ENCODE data around the gene TRIM4.

Gene TRIM4

DNA sequence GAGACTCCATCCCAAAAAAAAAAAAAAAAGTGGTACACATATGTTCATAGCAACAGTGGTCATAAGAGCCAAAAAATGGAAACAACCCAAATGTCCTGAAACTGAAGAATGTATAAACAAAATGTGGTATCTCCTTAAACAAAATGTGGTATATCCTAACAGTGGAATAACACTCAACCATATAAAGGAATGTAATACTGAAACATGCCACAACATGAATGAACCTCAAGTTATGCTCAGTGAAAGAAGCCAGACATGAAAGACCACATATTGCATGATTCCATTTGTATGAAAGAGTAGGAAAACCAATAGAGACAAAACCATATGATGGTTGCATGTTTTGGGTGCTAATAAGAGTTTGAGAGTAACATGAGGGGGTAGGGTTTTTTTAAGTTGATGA, 7.0 kb upstream of the TRIM4 start:
- Histone ChIP-seq H3K9ac (no peak overlapping the region), H3K36me3 (peaks cover 3% of the 10 kb centered on the region; the same call in 1 of the 2 replicates), H3K9me3 (no peaks in the 10 kb centered on the region), H3K27me3 (peaks cover 16% of the 10 kb centered on the region; the same call in 1 of the 2 replicates), H4K20me1 (no peaks in the 10 kb centered on the region), H3K4me3 (no peak overlapping the region), H3K4me2 (no peak overlapping the region), H3K4me1 (peaks cover 14% of the 10 kb centered on the region), H3K27ac (no peak overlapping the region)
- TF ChIP-seq Cebpa-rat (IDR thresholded peaks at IDR 0.05): no peak

DNA sequence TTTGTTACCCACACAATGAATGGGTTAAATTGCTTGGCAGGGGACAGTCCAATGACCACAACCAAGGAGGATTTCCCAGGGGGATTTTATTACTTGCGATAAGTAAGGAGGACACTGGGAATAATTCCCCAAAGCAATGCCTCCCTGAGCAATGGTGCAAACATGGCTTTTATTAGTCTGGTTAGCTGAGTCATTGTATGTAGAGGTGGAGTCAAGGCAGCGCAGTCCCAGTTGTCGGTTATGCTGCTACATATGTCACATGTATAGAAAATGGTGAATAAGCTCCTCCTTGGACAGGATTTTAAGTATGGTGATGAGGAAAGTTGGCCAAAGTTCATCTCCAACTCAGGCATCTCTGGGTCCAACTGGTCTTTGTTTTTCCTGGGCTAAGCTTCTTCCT, 3.9 kb upstream of the TRIM4 start:
- no peak for TF ChIP-seq Cebpa-rat (IDR thresholded peaks at IDR 0.05)
- Histone ChIP-seq H3K27me3 (peaks cover 7% of the 10 kb centered on the region; the same call in 1 of the 2 replicates), H3K4me1 (peaks cover 13% of the 10 kb centered on the region), H4K20me1 (peaks cover 9% of the 10 kb centered on the region; the same call in 1 of the 2 replicates), H3K9me3 (no peaks in the 10 kb centered on the region), H3K4me3 (no peak overlapping the region), H3K27ac (no peak overlapping the region), H3K9ac (no peak overlapping the region), H3K4me2 (no peak overlapping the region), H3K36me3 (peaks cover 7% of the 10 kb centered on the region; the same call in 1 of the 2 replicates)

DNA sequence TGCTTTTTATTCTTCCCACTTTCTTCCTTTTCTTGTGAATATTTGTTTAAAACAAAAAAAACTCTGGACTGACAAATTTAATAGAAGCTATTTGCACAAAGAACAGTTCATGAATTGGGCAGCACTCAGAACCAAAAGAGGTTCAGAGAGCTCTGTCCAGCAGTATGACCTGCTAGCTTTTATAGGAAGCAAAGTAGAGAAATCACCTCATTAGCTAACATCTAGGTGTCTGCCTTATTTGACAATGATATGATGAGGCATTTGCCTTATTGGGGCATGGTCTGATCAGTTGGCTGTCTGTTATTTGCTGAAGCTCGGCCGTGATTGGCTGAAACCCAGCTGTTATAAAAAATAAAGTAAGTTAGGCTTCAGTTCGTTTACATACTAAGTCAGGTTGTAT, 819 bp upstream of the TRIM4 start:
- no peaks in the 10 kb centered on the region for H3K9me3 ChIP-seq
- H3K36me3 ChIP-seq: peaks cover 35% of the 10 kb centered on the region
- H3K27ac ChIP-seq: peak overlapping the region; percentile 92
- no peak for TF ChIP-seq Cebpa-rat (IDR thresholded peaks at IDR 0.05)
- peaks cover 39% of the 10 kb centered on the region for H4K20me1 ChIP-seq
- H3K9ac ChIP-seq: peak overlapping the region; percentile 95
- peaks cover 34% of the 10 kb centered on the region for H3K4me1 ChIP-seq
- peak overlapping the region; percentile 80 for H3K4me2 ChIP-seq
- H3K4me3 ChIP-seq: peak overlapping the region; percentile 93
- H3K27me3 ChIP-seq: no peaks in the 10 kb centered on the region

DNA sequence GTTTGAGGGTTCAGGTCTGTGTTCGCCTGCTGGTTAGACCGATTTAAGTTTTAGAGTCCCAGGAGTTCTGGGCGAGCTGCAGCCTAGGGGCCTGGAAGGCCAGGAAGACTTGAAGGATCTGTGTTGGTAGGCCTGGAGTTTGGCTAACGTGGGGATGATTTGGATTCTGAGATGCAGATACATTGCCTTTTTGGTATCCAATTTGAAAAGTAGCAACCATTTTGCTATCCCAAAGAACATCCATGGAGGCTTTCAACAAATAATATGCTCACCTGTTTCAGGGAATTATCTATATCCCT, 433 bp upstream of the TRIM4 start:
- Histone ChIP-seq H3K27ac (peak overlapping the region; percentile 92), H3K36me3 (peaks cover 39% of the 10 kb centered on the region), H3K27me3 (no peaks in the 10 kb centered on the region), H3K9me3 (no peaks in the 10 kb centered on the region), H3K9ac (peak overlapping the region; percentile 95), H4K20me1 (peaks cover 43% of the 10 kb centered on the region), H3K4me3 (peak overlapping the region; percentile 93), H3K4me2 (peak overlapping the region; percentile 80), H3K4me1 (peaks cover 34% of the 10 kb centered on the region)
- no peak for TF ChIP-seq Cebpa-rat (IDR thresholded peaks at IDR 0.05)

DNA sequence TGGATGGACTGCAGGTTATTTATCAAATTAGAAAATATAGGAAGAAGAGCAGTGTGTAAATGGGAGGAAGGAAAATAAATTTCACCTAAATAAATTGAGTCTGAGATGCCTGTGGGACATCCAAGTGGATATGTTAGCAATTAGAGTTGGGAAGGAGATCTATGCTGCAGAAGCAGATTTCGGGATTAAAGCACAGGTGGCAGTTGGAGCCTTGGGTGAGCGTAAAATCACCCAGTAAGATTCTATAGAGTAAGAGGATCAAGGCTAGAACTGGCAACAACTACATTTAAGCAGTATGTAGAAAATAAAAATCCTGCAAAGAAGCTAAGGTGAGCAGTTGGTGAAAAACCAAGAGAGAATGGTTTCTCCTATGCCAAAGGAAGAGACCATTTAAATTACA, 8.4 kb downstream of the TRIM4 start:
- peaks cover 23% of the 10 kb centered on the region for H3K4me1 ChIP-seq
- H3K36me3 ChIP-seq: peaks cover 65% of the 10 kb centered on the region
- H4K20me1 ChIP-seq: peaks cover 71% of the 10 kb centered on the region
- no peak overlapping the region for H3K4me3 ChIP-seq
- H3K27me3 ChIP-seq: no peaks in the 10 kb centered on the region
- TF ChIP-seq Cebpa-rat (IDR thresholded peaks at IDR 0.05): no peak
- H3K27ac ChIP-seq: no peak overlapping the region
- 0 out of 2 replicates have a peak overlapping the region, but pooled peaks have one; percentile 8 for H3K9ac ChIP-seq
- H3K4me2 ChIP-seq: peak overlapping the region; percentile 44
- H3K9me3 ChIP-seq: no peaks in the 10 kb centered on the region

DNA sequence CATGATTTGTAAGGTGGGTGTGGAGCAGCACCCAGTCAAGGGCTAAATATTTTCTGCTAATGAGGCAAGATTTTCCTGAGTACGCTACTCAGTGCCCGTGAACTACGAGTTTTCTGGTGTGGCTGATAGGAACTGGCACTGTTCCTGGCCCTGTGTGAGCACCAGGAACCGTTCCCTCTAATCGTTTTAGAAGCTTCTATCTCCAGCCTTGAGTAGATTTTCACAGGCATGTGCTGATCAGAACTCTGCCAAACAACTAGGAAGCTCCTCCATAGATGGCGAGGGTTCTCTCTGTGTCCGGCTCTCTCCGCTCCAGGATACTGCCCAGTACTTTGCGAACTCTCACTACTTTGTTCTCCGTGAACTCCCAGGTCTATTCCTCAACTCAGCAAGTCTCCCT, 17.7 kb downstream of the TRIM4 start:
- TF ChIP-seq Cebpa-rat (IDR thresholded peaks at IDR 0.05): no peak
- H3K27ac ChIP-seq: no peak overlapping the region
- H3K9ac ChIP-seq: no peak overlapping the region
- no peak overlapping the region for H3K4me2 ChIP-seq
- H3K9me3 ChIP-seq: peaks cover 9% of the 10 kb centered on the region
- H3K4me1 ChIP-seq: no peaks in the 10 kb centered on the region
- no peaks in the 10 kb centered on the region for H3K27me3 ChIP-seq
- H3K4me3 ChIP-seq: no peak overlapping the region
- no peaks in the 10 kb centered on the region for H4K20me1 ChIP-seq
- peaks cover 96% of the 10 kb centered on the region for H3K36me3 ChIP-seq

DNA sequence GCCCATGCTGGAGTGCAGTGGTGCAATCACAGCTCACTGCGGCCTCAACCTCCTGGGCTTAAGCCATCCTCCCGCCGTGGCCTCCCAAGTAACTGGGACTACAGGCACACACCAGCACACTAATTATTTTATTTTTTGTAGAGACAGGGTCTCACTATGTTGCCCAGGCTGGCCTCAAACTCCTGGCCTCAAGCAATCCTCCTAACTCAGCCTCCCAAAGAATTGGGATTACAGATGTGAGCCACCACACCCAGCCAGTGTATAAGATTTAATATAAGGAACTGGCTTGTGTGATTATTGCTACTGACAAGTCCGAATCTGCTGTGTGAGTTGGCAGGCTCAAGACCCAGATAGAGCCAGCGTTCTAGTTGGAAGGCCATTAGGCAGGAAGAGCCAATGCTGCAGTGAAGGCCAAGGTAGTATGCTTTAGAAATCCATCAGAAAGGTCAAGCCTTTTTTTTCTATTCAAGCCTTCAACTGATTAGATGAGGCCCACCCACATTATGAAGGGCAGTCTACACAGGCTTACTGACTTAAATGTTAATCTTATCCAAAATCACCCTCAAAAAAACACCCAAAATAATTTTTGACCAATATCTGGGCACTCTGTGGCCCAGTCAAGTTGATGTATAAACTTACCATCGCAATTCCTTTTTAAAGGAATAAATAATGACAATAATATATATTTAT, 19.4 kb downstream of the TRIM4 start:
- peaks cover 9% of the 10 kb centered on the region for H3K9me3 ChIP-seq
- H4K20me1 ChIP-seq: no peaks in the 10 kb centered on the region
- TF ChIP-seq Cebpa-rat (IDR thresholded peaks at IDR 0.05): no peak

DNA sequence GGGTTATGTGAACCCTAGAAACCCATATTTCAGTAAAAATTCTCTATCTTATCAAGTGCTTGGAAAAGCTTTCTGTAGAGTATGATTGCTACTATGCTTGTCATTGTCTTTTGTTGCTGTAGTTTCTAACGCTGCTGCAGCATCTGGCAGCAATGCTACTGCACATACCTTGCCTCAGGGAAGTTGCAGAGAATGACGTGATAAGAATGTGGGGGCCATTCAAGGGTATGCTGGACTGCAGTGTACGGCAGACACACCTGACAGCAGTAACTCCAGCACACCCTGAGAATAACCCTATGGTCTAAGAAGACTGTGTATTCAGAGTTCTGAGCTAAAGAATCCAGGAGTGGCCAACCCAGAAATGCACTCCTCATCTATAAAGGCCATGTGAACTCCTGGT, 20.5 kb downstream of the TRIM4 start:
- no peak overlapping the region for H3K4me3 ChIP-seq
- no peak for TF ChIP-seq Cebpa-rat (IDR thresholded peaks at IDR 0.05)

More for the DNA sequence above, 19.4 kb downstream of the TRIM4 start:
- peaks cover 80% of the 10 kb centered on the region for H3K36me3 ChIP-seq
- no peak overlapping the region for H3K9ac ChIP-seq
- H3K4me2 ChIP-seq: no peak overlapping the region
- H3K4me3 ChIP-seq: no peak overlapping the region
- no peaks in the 10 kb centered on the region for H3K4me1 ChIP-seq
- no peaks in the 10 kb centered on the region for H3K27me3 ChIP-seq
- no peak overlapping the region for H3K27ac ChIP-seq

DNA sequence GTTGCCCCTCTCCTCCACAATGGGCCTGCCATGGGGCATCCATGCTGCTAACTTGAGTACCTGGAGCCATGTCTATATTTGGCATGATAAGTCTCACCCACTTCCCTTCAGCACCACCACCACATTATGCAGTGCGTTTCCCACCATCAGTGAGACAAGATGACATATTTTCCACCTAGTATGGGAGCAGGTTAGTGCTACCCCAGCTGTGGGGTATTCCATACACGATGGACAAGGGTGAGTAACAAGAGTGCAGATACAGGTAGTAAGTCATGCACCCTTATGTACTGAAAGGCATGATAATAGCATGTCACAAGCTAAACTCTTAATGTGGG, 21.3 kb downstream of the TRIM4 start:
- Histone ChIP-seq H3K4me2 (no peak overlapping the region), H3K27me3 (no peaks in the 10 kb centered on the region), H3K4me3 (no peak overlapping the region), H3K27ac (no peak overlapping the region), H3K9me3 (peaks cover 9% of the 10 kb centered on the region), H3K4me1 (no peaks in the 10 kb centered on the region), H3K36me3 (peaks cover 60% of the 10 kb centered on the region), H4K20me1 (no peaks in the 10 kb centered on the region), H3K9ac (no peak overlapping the region)
- TF ChIP-seq Cebpa-rat (IDR thresholded peaks at IDR 0.05): no peak

More for the DNA sequence above, 20.5 kb downstream of the TRIM4 start:
- no peak overlapping the region for H3K4me2 ChIP-seq
- no peak overlapping the region for H3K27ac ChIP-seq
- no peaks in the 10 kb centered on the region for H3K4me1 ChIP-seq
- H3K36me3 ChIP-seq: peaks cover 69% of the 10 kb centered on the region
- peaks cover 9% of the 10 kb centered on the region for H3K9me3 ChIP-seq
- no peaks in the 10 kb centered on the region for H4K20me1 ChIP-seq
- no peak overlapping the region for H3K9ac ChIP-seq
- H3K27me3 ChIP-seq: no peaks in the 10 kb centered on the region

DNA sequence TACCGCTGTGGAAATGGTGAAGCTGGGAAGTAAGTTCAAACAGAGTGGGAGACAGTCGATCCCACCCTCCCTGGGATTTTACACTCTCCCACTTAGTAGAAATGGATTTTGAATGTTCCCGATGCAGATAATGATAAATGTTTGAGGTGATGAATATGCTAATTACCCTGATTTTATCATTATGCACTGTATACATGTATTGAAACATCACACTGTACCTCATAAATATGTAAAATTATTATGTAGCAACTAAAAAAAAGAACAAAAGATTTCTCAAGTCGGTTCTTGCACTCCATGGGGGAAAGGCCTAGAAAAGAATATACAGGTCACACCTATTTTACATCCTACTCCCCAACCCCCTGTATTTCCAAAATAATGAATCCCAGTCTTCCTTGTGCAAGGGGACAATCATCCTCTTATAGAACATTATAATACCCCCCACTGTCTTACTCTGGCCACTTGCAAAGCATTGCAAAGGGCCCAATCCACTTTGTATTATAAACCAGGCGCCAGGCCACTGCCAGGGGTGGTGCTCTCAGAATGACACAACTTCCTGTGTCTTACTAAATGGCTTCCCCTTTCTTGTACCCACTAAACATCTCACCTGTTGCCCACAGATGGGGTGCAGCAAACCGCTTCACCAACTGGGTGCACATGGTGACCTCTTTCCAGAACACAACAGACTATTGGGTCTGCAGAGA, 21.9 kb downstream of the TRIM4 start:
- H3K4me2 ChIP-seq: no peak overlapping the region
- no peaks in the 10 kb centered on the region for H3K27me3 ChIP-seq
- H3K4me3 ChIP-seq: no peak overlapping the region
- peaks cover 9% of the 10 kb centered on the region for H3K9me3 ChIP-seq
- no peak for TF ChIP-seq Cebpa-rat (IDR thresholded peaks at IDR 0.05)
- no peaks in the 10 kb centered on the region for H3K4me1 ChIP-seq
- H4K20me1 ChIP-seq: no peaks in the 10 kb centered on the region
- peaks cover 60% of the 10 kb centered on the region for H3K36me3 ChIP-seq
- no peak overlapping the region for H3K9ac ChIP-seq
- H3K27ac ChIP-seq: no peak overlapping the region
